OCI-LY3 (cell line): Measurements from ENCODE around the gene LRP4.

Experiments
- CTCF ChIP-seq: fragments of 200-600, 300-600 bp; sonication (generic); IDR thresholded peaks from 2 replicates; pipeline ENCODE4 v1.5.1; 2014; ENCODE audit warnings: antibody characterized with exemption, low read length, low read depth
- EZH2phosphoT487 ChIP-seq: fragments of 200-600 bp; shearing (Covaris generic); IDR thresholded peaks from 2 replicates; pipeline ENCODE4 v1.6.1; 2018; ENCODE audit warnings: antibody characterized with exemption, mixed run types, low read depth

- TF ChIP-seq CTCF (no peak), EZH2phosphoT487 (no peak)
Observed at GRCh38 chr11:46838501-46838900, 79.8 kb downstream of the LRP4 start.
